SK-N-SH (cell line): Measurements from ENCODE around the gene RAB10. TPM values are rescaled to one million over a fixed set of nuclear protein-coding genes. Genes with fewer than 3 reads are reported as not detected.
A peak's percentile ranks its signal among the peaks of the same experiment; 100 is the strongest.

Experiments used
- CTCF ChIA-PET: fragments of 300-600, 350-600 bp; formaldehyde crosslinking; extraction: SDS; loops from one replicate; lab custom pipeline; 2021; lab: Yijun Ruan, JAX
- POLR2A ChIA-PET: fragments of 350-600 bp; sonication (Branson Sonifier 250); formaldehyde crosslinking; extraction: SDS; loops from one replicate; lab custom pipeline; 2020; ENCODE audit warnings: antibody characterized with exemption, inconsistent platforms; lab: Yijun Ruan, JAX
- DNase-seq: peaks from one replicate; pipeline ENCODE4 v3.0.0; 2012
- H2AFZ ChIP-seq: fragments of 200-600 bp; sonication (generic); 2 replicates; pipeline ENCODE4 v1.8.1; 2016; ENCODE audit warnings: antibody characterized with exemption, mild to moderate bottlenecking, low read depth
- H3F3A ChIP-seq: fragments of 200-600 bp; sonication (generic); replicated peaks from 2 replicates; pipeline ENCODE3; 2016; ENCODE audit warnings: antibody characterized with exemption, mild to moderate bottlenecking; ENCODE audit not compliant: insufficient read depth
- H3K27ac ChIP-seq, 2 experiments: fragments of 200-500 bp in 1 of 2; fragments of 200-600 bp in 1 of 2; sonication (Bioruptor generic) in 1 of 2; sonication (generic), shearing (Covaris generic) in 1 of 2; 2 replicates each; pipeline versions ENCODE4 v1.5.1 to v1.6.1; 2014 to 2016; ENCODE audit warnings: low read depth in 2 of 2, inconsistent platforms in 1 of 2, low read length in 1 of 2, mild to moderate bottlenecking in 1 of 2, mixed read lengths in 1 of 2
- H3K27me3 ChIP-seq: fragments of 200-600 bp; sonication (generic), shearing (Covaris generic); 2 replicates; pipeline ENCODE4 v1.6.1; 2016; ENCODE audit warnings: mixed run types; ENCODE audit not compliant: insufficient read depth
- H3K36me3 ChIP-seq, 2 experiments: fragments of 200-500 bp in 1 of 2; fragments of 200-600 bp in 1 of 2; sonication (Bioruptor generic) in 1 of 2; sonication (generic) in 1 of 2; replicated peaks in 1 of 2; 2 replicates each; pipeline versions ENCODE3 to v1.5.1; 2014 to 2016; ENCODE audit warnings: low read length in 1 of 2, mild to moderate bottlenecking in 1 of 2; ENCODE audit not compliant: insufficient read depth in 2 of 2, control insufficient read depth in 1 of 2
- H3K4me1 ChIP-seq, 2 experiments: fragments of 200-500 bp in 1 of 2; fragments of 200-600 bp in 1 of 2; sonication (Bioruptor generic) in 1 of 2; sonication (generic), shearing (Covaris generic) in 1 of 2; 2 replicates each; pipeline versions ENCODE4 v1.5.1 to v1.6.1; 2014 to 2016; ENCODE audit warnings: low read depth in 1 of 2, low read length in 1 of 2, mixed run types in 1 of 2; ENCODE audit not compliant: insufficient read depth in 2 of 2, control insufficient read depth in 1 of 2
- H3K4me2 ChIP-seq: fragments of 200-600 bp; sonication (generic), shearing (Covaris generic); 2 replicates; pipeline ENCODE4 v1.6.1; 2017; ENCODE audit warnings: mixed run types
- H3K4me3 ChIP-seq, 2 experiments: fragments of 200-500 bp in 1 of 2; fragments of 200-600 bp in 1 of 2; sonication (Bioruptor generic) in 1 of 2; sonication (generic), shearing (Covaris generic) in 1 of 2; 2 replicates each; pipeline versions ENCODE4 v1.5.1 to v1.8.1; 2014 to 2016; ENCODE audit warnings: low read depth in 2 of 2, inconsistent platforms in 1 of 2, low read length in 1 of 2, mild to moderate bottlenecking in 1 of 2, mixed read lengths in 1 of 2, moderate library complexity in 1 of 2
- H3K79me2 ChIP-seq: fragments of 200-600 bp; sonication (generic); 2 replicates; pipeline ENCODE4 v1.8.1; 2017; ENCODE audit warnings: mild to moderate bottlenecking; ENCODE audit not compliant: insufficient read depth
- H3K9ac ChIP-seq: fragments of 200-600 bp; sonication (generic); 2 replicates; pipeline ENCODE4 v1.6.1; 2017; ENCODE audit warnings: mixed run types
- H3K9me2 ChIP-seq: fragments of 200-600 bp; sonication (generic); 2 replicates; pipeline ENCODE4 v1.6.1; 2017; ENCODE audit warnings: mixed run types
- H3K9me3 ChIP-seq: fragments of 200-600 bp; sonication (generic); 2 replicates; pipeline ENCODE4 v1.6.1; 2017; ENCODE audit warnings: mixed run types, mild to moderate bottlenecking, moderate library complexity
- H4K20me1 ChIP-seq: fragments of 200-600 bp; sonication (generic); 2 replicates; pipeline ENCODE4 v1.6.1; 2017; ENCODE audit warnings: mild to moderate bottlenecking, mixed run types; ENCODE audit not compliant: insufficient read depth
- FOSL2 ChIP-seq: IDR thresholded peaks from 2 replicates; pipeline ENCODE4 v1.4.0; 2012; ENCODE audit warnings: low read depth, mild to moderate bottlenecking, moderate library complexity, borderline replicate concordance
- NRF1 ChIP-seq: IDR thresholded peaks from 2 replicates; pipeline ENCODE4 v1.6.1; 2012; ENCODE audit warnings: low read depth, mild to moderate bottlenecking, low read length
- RAD21 ChIP-seq: IDR thresholded peaks from 2 replicates; pipeline ENCODE4 v1.6.1; 2012; ENCODE audit warnings: mild to moderate bottlenecking, low read length
- REST ChIP-seq: IDR thresholded peaks from 2 replicates; pipeline ENCODE4 v1.6.1; 2012; ENCODE audit warnings: mild to moderate bottlenecking, low read depth, low read length, moderate library complexity
- SIN3A ChIP-seq: IDR thresholded peaks from 2 replicates; pipeline ENCODE4 v1.6.1; 2012; ENCODE audit warnings: low read depth, mild to moderate bottlenecking, low read length, moderate library complexity, borderline replicate concordance
- TAF1 ChIP-seq: IDR thresholded peaks from 2 replicates; pipeline ENCODE4 v1.6.1; 2012; ENCODE audit warnings: low read depth, mild to moderate bottlenecking, low read length, moderate library complexity, borderline replicate concordance
- WGBS: methylation state at CpG from one replicate; pipeline ENCODE4 v1.1.6; 2017; ENCODE audit warnings: low lambda C conversion rate; 5-methylcytosine and 5-hydroxymethylcytosine counted together
- polyA plus RNA-seq, 3 experiments: library from polyadenylated mRNA; depleted of rRNA; stranded (reverse); fragments of >200 nt; gene quantifications; 2 replicates each; pipeline ENCODE4 v1.2.3, GENCODE V29; 2012
- small RNA-seq, 7 experiments: library from RNA; depleted of rRNA; stranded (forward); fragments of <200 nt; gene quantifications; one replicate each; pipeline ENCODE3, GENCODE V24; 2012

RAB10 gene
- polyA plus RNA-seq, 1 of the 3 experiments (the other 2 are of a cell fraction): 47.5 TPM

DNA sequence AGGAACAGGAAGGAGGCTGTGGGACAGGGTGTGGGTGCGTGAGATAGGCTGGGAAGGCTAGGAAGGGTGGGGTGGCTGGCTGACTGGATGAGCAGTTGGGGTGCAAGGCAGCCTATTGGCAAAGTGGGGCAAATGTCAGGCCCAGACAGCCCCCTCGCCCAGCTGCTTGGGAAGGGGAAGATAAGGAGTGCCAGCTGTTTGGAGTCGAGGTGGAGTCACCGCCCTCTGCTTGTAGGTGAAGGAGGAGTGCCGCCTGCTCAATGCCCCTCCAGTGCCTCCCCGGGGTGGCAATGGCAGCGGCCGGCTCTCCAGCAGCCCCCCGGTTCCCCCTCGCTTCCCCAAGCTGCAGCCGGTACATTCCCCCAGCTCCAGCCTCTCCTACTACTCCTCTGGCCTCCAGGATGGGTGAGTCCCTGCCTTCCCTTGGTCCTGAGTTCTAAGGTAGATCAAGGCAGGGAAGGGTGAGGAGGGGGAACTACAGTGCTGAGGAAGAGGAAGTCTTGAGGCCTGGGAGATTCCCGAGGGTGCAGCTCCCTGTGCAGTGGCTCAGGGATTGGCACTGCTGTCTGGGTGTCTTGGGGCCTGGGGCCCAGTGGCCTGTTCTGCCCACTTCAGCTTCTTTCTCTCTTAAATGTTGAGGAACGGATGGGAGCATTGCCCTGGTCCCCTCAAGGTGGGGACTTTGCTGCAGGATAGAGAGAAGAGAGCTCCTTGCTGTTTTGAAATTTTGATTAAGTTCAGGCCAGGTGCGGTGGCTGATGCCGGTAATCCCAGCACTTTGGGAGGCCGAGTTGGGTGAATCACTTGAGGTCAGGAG, 152.3 kb downstream of the RAB10 start:
- Histone ChIP-seq H3K27ac (no peak overlapping the region), H3F3A (no peaks in the 10 kb centered on the region), H3K79me2 (no peaks in the 10 kb centered on the region), H4K20me1 (no peaks in the 10 kb centered on the region), H3K9me3 (no peaks in the 10 kb centered on the region), H3K9ac (no peak overlapping the region), H3K4me3 (no peak overlapping the region), H2AFZ (no peak overlapping the region), H3K36me3 (peaks cover 3 to 11% of the 10 kb centered on the region in 2 experiments), H3K27me3 (no peaks in the 10 kb centered on the region), H3K4me1 (no peaks in the 10 kb centered on the region; a peak in 1 of 4 replicates), H3K9me2 (no peaks in the 10 kb centered on the region), H3K4me2 (no peak overlapping the region)
- CTCF ChIA-PET: no interaction called here
- POLR2A ChIA-PET: no interaction called here
- WGBS: 91% methylated on average over 16 of the region's 16 CpGs
- DNase-seq: peak; percentile 31
- no peak for TF ChIP-seq NRF1
- no peak for TF ChIP-seq SIN3A
- TF ChIP-seq REST: no peak
- TF ChIP-seq FOSL2: no peak
- TF ChIP-seq RAD21: no peak
- TF ChIP-seq TAF1: no peak
- TF ChIP-seq, all 33 proteins: peak for 0

Small RNA genes lying within 50 kb of the gene (small RNA-seq; reads per million reads assigned to genes)
- gene RNU6-942P (0 to 3.4 (median 0) reads per million in 7 experiments), gene UQCRHP2 (0 reads per million in 7 experiments)

Other genes starting within 250 kb of the RAB10 start
- gene ASXL2, start 155.6 kb upstream of the RAB10 start, polyA plus RNA-seq (2012; rRNA removed): 4.8 and 6.1 TPM in 2 replicates
- 18.6 and 29.5 TPM in 2 replicates for gene KIF3C, start 51.6 kb upstream of the RAB10 start, polyA plus RNA-seq (2012; rRNA removed)
- 1.5 and 3.7 TPM in 2 replicates for gene GAREM2, start 139.0 kb downstream of the RAB10 start, polyA plus RNA-seq (2012; rRNA removed)
- gene HADHA, start 210.5 kb downstream of the RAB10 start, polyA plus RNA-seq (2012; rRNA removed): 64.3 and 69.9 TPM in 2 replicates
- 108 and 137 TPM in 2 replicates for gene HADHB, start 210.9 kb downstream of the RAB10 start, polyA plus RNA-seq (2012; rRNA removed)